Neuronal stem cell (in vitro differentiated cells): ENCODE data around the gene ZNF106.

ENCODE experiments used
- DNase-seq: peaks from one replicate; pipeline ENCODE4 v3.0.0-alpha.2; 2013; ENCODE audit warnings: low spot score
- H2AFZ ChIP-seq: one replicate; pipeline ENCODE4 v1.6.1; 2013; ENCODE audit warnings: mild to moderate bottlenecking, low read length, inconsistent platforms
- H2AK5ac ChIP-seq: 2 replicates; pipeline ENCODE4 v1.6.1; 2013; ENCODE audit warnings: low read depth, mild to moderate bottlenecking, inconsistent platforms, low read length, moderate library complexity, mixed read lengths
- H2BK120ac ChIP-seq: 2 replicates; pipeline ENCODE4 v1.6.1; 2013; ENCODE audit warnings: low read depth, mild to moderate bottlenecking, inconsistent platforms, low read length, moderate library complexity, mixed read lengths
- H2BK12ac ChIP-seq: one replicate; pipeline ENCODE4 v1.6.1; 2013; ENCODE audit warnings: low read length, inconsistent platforms
- H2BK15ac ChIP-seq: 2 replicates; pipeline ENCODE4 v1.6.1; 2013; ENCODE audit warnings: mild to moderate bottlenecking, low read length, inconsistent platforms, mixed read lengths
- H2BK5ac ChIP-seq: one replicate; pipeline ENCODE4 v1.6.1; 2013; ENCODE audit warnings: inconsistent platforms, mild to moderate bottlenecking, low read length, moderate library complexity
- H3K14ac ChIP-seq: one replicate; pipeline ENCODE4 v1.6.1; 2013; ENCODE audit warnings: low read length, inconsistent platforms
- H3K18ac ChIP-seq: 2 replicates; pipeline ENCODE4 v1.6.1; 2013; ENCODE audit warnings: low read length, inconsistent platforms
- H3K23ac ChIP-seq: 2 replicates; pipeline ENCODE4 v1.6.1; 2013; ENCODE audit warnings: low read depth, mild to moderate bottlenecking, mixed read lengths, low read length, inconsistent platforms; ENCODE audit not compliant: poor library complexity
- H3K27ac ChIP-seq: replicated peaks from 3 replicates; pipeline ENCODE4 v1.5.1; 2013; ENCODE audit warnings: low read length, inconsistent platforms
- H3K27me3 ChIP-seq, 3 experiments: 2 replicates each; pipeline ENCODE4 v1.6.1; 2013; ENCODE audit warnings: low read length in 3 of 3, mild to moderate bottlenecking in 2 of 3, inconsistent platforms in 1 of 3, low read depth in 1 of 3, mixed read lengths in 1 of 3, moderate library complexity in 1 of 3; ENCODE audit not compliant: control insufficient read depth in 3 of 3, insufficient read depth in 3 of 3
- H3K36me3 ChIP-seq, 2 donors: replicated peaks in 1 of 2; 2 replicates each; pipeline ENCODE4 v1.6.1; 2013; ENCODE audit warnings: low read length in 2 of 2; ENCODE audit not compliant: control insufficient read depth in 2 of 2, insufficient read depth in 2 of 2
- H3K4ac ChIP-seq: 2 replicates; pipeline ENCODE4 v1.6.1; 2013; ENCODE audit warnings: inconsistent platforms, mild to moderate bottlenecking, low read length, moderate library complexity
- H3K4me1 ChIP-seq, 2 donors: 1 replicate in 1 of 2; 2 replicates in 1 of 2; pipeline ENCODE4 v1.6.1; 2013; ENCODE audit warnings: low read length in 2 of 2, low read depth in 1 of 2; ENCODE audit not compliant: control insufficient read depth in 2 of 2, insufficient read depth in 1 of 2
- H3K4me2 ChIP-seq: one replicate; pipeline ENCODE4 v1.6.1; 2013; ENCODE audit warnings: mild to moderate bottlenecking, low read length, inconsistent platforms; ENCODE audit not compliant: insufficient read depth, poor library complexity, severe bottlenecking
- H3K4me3 ChIP-seq, 2 donors: 2 replicates each; pipeline ENCODE4 v1.5.1; 2013; ENCODE audit warnings: low read length in 2 of 2, mild to moderate bottlenecking in 2 of 2, inconsistent platforms in 1 of 2, moderate library complexity in 1 of 2
- H3K79me1 ChIP-seq: one replicate; pipeline ENCODE4 v1.6.1; 2013; ENCODE audit warnings: low read depth, mild to moderate bottlenecking, inconsistent platforms, low read length, moderate library complexity
- H3K9ac ChIP-seq: one replicate; pipeline ENCODE4 v1.6.1; 2013; ENCODE audit warnings: mild to moderate bottlenecking, low read depth, low read length, inconsistent platforms; ENCODE audit not compliant: poor library complexity
- H3K9me3 ChIP-seq, 2 donors: replicated peaks in 1 of 2; 2 replicates each; pipeline versions ENCODE3 to v1.6.1; 2013; ENCODE audit warnings: low read length in 2 of 2, mild to moderate bottlenecking in 2 of 2, inconsistent platforms in 1 of 2, low read depth in 1 of 2, mixed read lengths in 1 of 2, moderate library complexity in 1 of 2; ENCODE audit not compliant: control insufficient read depth in 2 of 2, insufficient read depth in 1 of 2
- H4K8ac ChIP-seq: one replicate; pipeline ENCODE4 v1.6.1; 2013; ENCODE audit warnings: low read depth, mild to moderate bottlenecking, inconsistent platforms, low read length, moderate library complexity
- H4K91ac ChIP-seq: one replicate; pipeline ENCODE4 v1.6.1; 2013; ENCODE audit warnings: low read length, low read depth, mild to moderate bottlenecking, inconsistent platforms; ENCODE audit not compliant: poor library complexity
- WGBS, 2 donors: extraction: QIAGEN DNeasy Blood & Tissue Kit; methylation state at CpG; one replicate each; pipeline ENCODE4 v1.1.7; 2013; ENCODE audit warnings: missing lambda C conversion rate in 2 of 2, mixed read lengths in 1 of 2; ENCODE audit not compliant: insufficient read length in 2 of 2, insufficient replicate concordance in 1 of 2; ENCODE audit errors: extremely low coverage in 2 of 2; 5-methylcytosine and 5-hydroxymethylcytosine counted together

ZNF106 gene

GRCh38 chr15:42445551-42445950 lies 45.4 kb downstream of the ZNF106 start:
- H4K91ac ChIP-seq, result no peak overlapping the region
- peaks cover 29 to 93% of the 10 kb centered on the region in 2 donors for H3K36me3 ChIP-seq
- no peak overlapping the region for H2BK120ac ChIP-seq
- H3K4me1 ChIP-seq, result no peaks in the 10 kb centered on the region
- no peak overlapping the region for H3K27ac ChIP-seq
- no peak overlapping the region for H2BK5ac ChIP-seq
- H2BK15ac ChIP-seq, result no peak overlapping the region
- H3K27me3 ChIP-seq, result no peaks in the 10 kb centered on the region
- no peak overlapping the region for H2AFZ ChIP-seq
- no peak overlapping the region for H3K14ac ChIP-seq
- H3K9ac ChIP-seq, result no peak overlapping the region
- no peak overlapping the region for H3K4ac ChIP-seq
- no peak overlapping the region for H3K4me2 ChIP-seq
- H2AK5ac ChIP-seq, result no peak overlapping the region
- H4K8ac ChIP-seq, result no peak overlapping the region
- peaks cover 2% of the 10 kb centered on the region for H3K79me1 ChIP-seq
- DNase-seq, result no peak
- H2BK12ac ChIP-seq, result no peak overlapping the region
- H3K23ac ChIP-seq, result no peak overlapping the region
- H3K4me3 ChIP-seq, result no peak overlapping the region
- H3K9me3 ChIP-seq, result no peaks in the 10 kb centered on the region
- no peak overlapping the region for H3K18ac ChIP-seq

GRCh38 chr15:42444415-42445063 lies 46.4 kb downstream of the ZNF106 start:
- H3K23ac ChIP-seq, result no peak overlapping the region
- no peak overlapping the region for H2BK15ac ChIP-seq
- H2AFZ ChIP-seq, result no peak overlapping the region
- H3K18ac ChIP-seq, result no peak overlapping the region
- no peak overlapping the region for H2BK12ac ChIP-seq
- H4K8ac ChIP-seq, result no peak overlapping the region
- no peaks in the 10 kb centered on the region for H3K9me3 ChIP-seq
- no peak overlapping the region for H3K4me3 ChIP-seq
- no peak overlapping the region for H2BK120ac ChIP-seq
- no peak overlapping the region for H3K4me2 ChIP-seq
- no peak overlapping the region for H2AK5ac ChIP-seq
- H3K27me3 ChIP-seq, result no peaks in the 10 kb centered on the region
- H3K27ac ChIP-seq, result no peak overlapping the region
- H3K4ac ChIP-seq, result no peak overlapping the region
- H3K4me1 ChIP-seq, result no peaks in the 10 kb centered on the region
- H3K9ac ChIP-seq, result no peak overlapping the region
- no peak overlapping the region for H3K14ac ChIP-seq
- no peak for DNase-seq
- no peak overlapping the region for H2BK5ac ChIP-seq
- WGBS, 2 donors, result no CpG with 5 or more reads among the region's 5 CpGs
- H4K91ac ChIP-seq, result no peak overlapping the region
- H3K36me3 ChIP-seq, result peaks cover 23 to 93% of the 10 kb centered on the region in 2 donors
- H3K79me1 ChIP-seq, result peaks cover 2% of the 10 kb centered on the region

- H3K79me1 ChIP-seq, result peaks cover 1% of the 10 kb centered on the region
- H3K9me3 ChIP-seq, result peaks cover 0 to 2% of the 10 kb centered on the region in 2 donors
- no peak overlapping the region for H3K14ac ChIP-seq
- H3K4me3 ChIP-seq, result peak overlapping the region in 1 of 2 donors; percentile 40
- no peak overlapping the region for H2BK120ac ChIP-seq
- H3K27ac ChIP-seq, result no peak overlapping the region
- H4K8ac ChIP-seq, result no peak overlapping the region
- H2BK5ac ChIP-seq, result no peak overlapping the region
- H4K91ac ChIP-seq, result no peak overlapping the region
- no peak overlapping the region for H2BK12ac ChIP-seq
- H3K9ac ChIP-seq, result no peak overlapping the region
- no peak overlapping the region for H2AFZ ChIP-seq
- H3K4me2 ChIP-seq, result no peak overlapping the region
- no peaks in the 10 kb centered on the region for H3K4me1 ChIP-seq
- peaks cover 25 to 96% of the 10 kb centered on the region in 2 donors for H3K36me3 ChIP-seq
- H2AK5ac ChIP-seq, result no peak overlapping the region
- DNase-seq, result no peak
- H3K27me3 ChIP-seq, result no peaks in the 10 kb centered on the region
- H2BK15ac ChIP-seq, result no peak overlapping the region
- H3K4ac ChIP-seq, result no peak overlapping the region
- WGBS, 2 donors, result no CpG with 5 or more reads among the region's 7 CpGs
- H3K18ac ChIP-seq, result no peak overlapping the region
- H3K23ac ChIP-seq, result no peak overlapping the region
Measured at GRCh38 chr15:42427429-42428223, 63.3 kb downstream of the ZNF106 start.

GRCh38 chr15:42421376-42421775 lies 69.6 kb downstream of the ZNF106 start:
- H2BK5ac ChIP-seq, result no peak overlapping the region
- no CpG with 5 or more reads among the region's 2 CpGs for WGBS, 2 donors
- no peak overlapping the region for H2BK12ac ChIP-seq
- H3K4me1 ChIP-seq, result no peaks in the 10 kb centered on the region
- DNase-seq, result no peak
- H2AK5ac ChIP-seq, result no peak overlapping the region
- H4K91ac ChIP-seq, result no peak overlapping the region
- H2AFZ ChIP-seq, result no peak overlapping the region
- no peak overlapping the region for H3K4ac ChIP-seq
- H3K4me2 ChIP-seq, result no peak overlapping the region
- no peak overlapping the region for H2BK120ac ChIP-seq
- H3K27ac ChIP-seq, result no peak overlapping the region
- H3K4me3 ChIP-seq, result no peak overlapping the region
- no peak overlapping the region for H4K8ac ChIP-seq
- H3K9me3 ChIP-seq, result peaks cover 0 to 2% of the 10 kb centered on the region in 2 donors
- H3K9ac ChIP-seq, result no peak overlapping the region
- H3K36me3 ChIP-seq, result peaks cover 25 to 94% of the 10 kb centered on the region in 2 donors
- H3K79me1 ChIP-seq, result no peaks in the 10 kb centered on the region
- H3K27me3 ChIP-seq, result no peaks in the 10 kb centered on the region
- H2BK15ac ChIP-seq, result no peak overlapping the region
- H3K14ac ChIP-seq, result no peak overlapping the region
- H3K23ac ChIP-seq, result no peak overlapping the region
- no peak overlapping the region for H3K18ac ChIP-seq
